HK-2 (cell line): ENCODE measurements around the gene SFRP2.

Experiments
- DNase-seq: peaks from one replicate; pipeline ENCODE4 v3.0.0-alpha.2; 2018; ENCODE audit not compliant: unreplicated experiment

Gene SFRP2

GRCh38 chr4:153773236-153773690 is 15.6 kb downstream of the SFRP2 start:
- DNase-seq, result no peak

GRCh38 chr4:153771046-153771445 is 17.8 kb downstream of the SFRP2 start:
- no peak for DNase-seq

- no peak for DNase-seq
Measured at GRCh38 chr4:153766758-153767157, 22.1 kb downstream of the SFRP2 start.

- no peak for DNase-seq
Measured at GRCh38 chr4:153765894-153766293, 23.0 kb downstream of the SFRP2 start.

- no peak for DNase-seq
Measured at GRCh38 chr4:153764601-153765368, 24.1 kb downstream of the SFRP2 start.

- DNase-seq, result no peak
Measured at GRCh38 chr4:153763404-153763803, 25.5 kb downstream of the SFRP2 start.

- no peak for DNase-seq
Measured at GRCh38 chr4:153759407-153760316, 29.2 kb downstream of the SFRP2 start, which contains the start of gene RNF175. RNF175 (minus strand) TSS chr4:153760024; CDS start chr4:153759862, 162 bp downstream.

- DNase-seq, result no peak
Measured at GRCh38 chr4:153758688-153759406, 30.0 kb downstream of the SFRP2 start.

GRCh38 chr4:153758136-153758535 is 30.7 kb downstream of the SFRP2 start:
- no peak for DNase-seq

- DNase-seq, result peak; percentile 20
Measured at GRCh38 chr4:153757407-153757806, 31.5 kb downstream of the SFRP2 start.

GRCh38 chr4:153755186-153755585 is 33.7 kb downstream of the SFRP2 start:
- DNase-seq, result no peak

- DNase-seq, result peak; percentile 72
Measured at GRCh38 chr4:153750197-153750817, 38.6 kb downstream of the SFRP2 start.

GRCh38 chr4:153748378-153748777 is 40.5 kb downstream of the SFRP2 start:
- peak; percentile 42 for DNase-seq

GRCh38 chr4:153747406-153747955 is 41.4 kb downstream of the SFRP2 start:
- no peak for DNase-seq

GRCh38 chr4:153745651-153746050 is 43.2 kb downstream of the SFRP2 start:
- DNase-seq, result no peak

- DNase-seq, result no peak
Measured at GRCh38 chr4:153741541-153741940, 47.3 kb downstream of the SFRP2 start.

GRCh38 chr4:153735906-153736461 is 52.9 kb downstream of the SFRP2 start:
- DNase-seq, result no peak

- no peak for DNase-seq
Measured at GRCh38 chr4:153733751-153734448, 55.0 kb downstream of the SFRP2 start.

- no peak for DNase-seq
Measured at GRCh38 chr4:153731239-153731638, 57.6 kb downstream of the SFRP2 start.
